Left renal pelvis (tissue), 4 donors: Measurements from ENCODE around the gene EVA1C. TPM values are rescaled to one million over a fixed set of nuclear protein-coding genes. Genes with fewer than 3 reads are reported as not detected.
"Not testable (repeated sequence)": the region's sequence is repeated elsewhere in the genome, so short reads cannot be mapped to it uniquely, and the experiment has no call there.

Experiments used
- DNase-seq, 4 donors: peaks; one replicate each; pipeline ENCODE4 v3.0.0-alpha.2; 2013; ENCODE audit warnings: low read depth in 4 of 4, low spot score in 3 of 4
- polyA plus RNA-seq, 4 donors: library from polyadenylated mRNA; unstranded; fragments of 120-200 nt; gene quantifications; one replicate each; pipeline ENCODE4 v1.2.1, GENCODE V29; 2013; ENCODE audit not compliant: insufficient read length in 4 of 4

The EVA1C gene
- 1 to 10 TPM; 1.3 to 3.9 (median 2.4) TPM for polyA plus RNA-seq

GRCh38 chr21:32412162-32413014, at the start of gene EVA1C:
Gene EVA1C, plus strand, starts transcription at chr21:32412706. Its CDS starts 148 bp downstream, at chr21:32412854.
- no peak for DNase-seq

GRCh38 chr21:32364387-32364786, 48.1 kb upstream of the EVA1C start:
- no peak for DNase-seq

DNA sequence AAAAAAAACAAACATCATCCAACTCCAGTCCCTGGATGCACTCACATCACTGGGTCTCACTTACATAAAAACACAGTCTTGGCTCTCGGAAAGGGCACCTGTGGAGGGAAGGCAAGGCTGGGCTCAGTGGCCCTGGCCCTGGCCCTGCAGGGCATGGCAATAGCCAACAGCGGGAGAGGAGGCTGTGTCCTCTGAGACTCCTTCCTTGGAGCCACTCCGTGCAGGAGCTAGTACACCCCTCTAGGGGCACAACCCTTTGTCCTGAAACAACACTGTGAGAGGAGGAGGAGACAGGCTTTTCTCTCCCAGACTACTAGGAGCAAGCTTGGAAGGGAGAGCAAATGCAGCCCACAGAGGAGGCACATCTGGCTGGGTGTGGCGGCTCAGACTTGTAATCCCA, 47.7 kb upstream of the EVA1C start:
- no peak for DNase-seq

DNA sequence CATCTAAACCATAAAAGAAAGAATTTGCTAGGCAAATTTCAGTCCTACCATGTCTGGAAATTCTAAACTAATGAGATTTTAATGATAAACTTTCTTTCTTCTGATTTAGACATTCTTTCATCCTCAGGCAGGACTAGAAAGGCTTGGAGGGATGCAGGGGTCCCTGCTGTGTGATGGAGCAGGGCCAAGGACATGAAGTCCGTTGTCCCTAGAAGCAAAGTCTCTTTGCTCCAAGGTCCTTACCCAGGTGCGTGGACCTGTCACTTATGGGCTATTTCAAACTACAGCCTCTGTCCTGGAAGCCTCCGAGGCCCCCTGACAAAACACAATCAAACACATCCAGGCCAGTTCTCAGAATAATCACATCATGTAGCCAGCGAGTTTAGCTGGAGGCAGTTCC, 46.3 kb upstream of the EVA1C start:
- no peak for DNase-seq

DNA sequence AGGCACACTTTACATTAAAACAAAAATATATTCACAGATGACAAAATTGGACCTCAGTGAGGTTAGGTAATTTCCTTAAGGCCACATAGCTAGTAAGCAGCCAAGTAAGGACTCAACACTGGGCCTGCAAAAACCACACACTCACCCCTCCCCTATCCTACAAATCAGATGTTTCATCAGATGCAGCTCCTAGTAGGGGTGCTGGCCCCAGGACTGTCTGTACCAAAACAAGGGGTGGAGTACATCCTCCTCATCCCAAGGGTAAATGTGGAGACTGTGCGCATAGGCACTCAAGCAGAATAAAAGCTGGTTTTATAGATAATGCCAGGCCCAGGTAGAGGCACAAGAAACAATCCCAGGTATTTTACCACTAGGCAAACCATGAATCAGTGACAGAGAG, 45.3 kb upstream of the EVA1C start:
- DNase-seq, result no peak

GRCh38 chr21:32368386-32368785, 44.1 kb upstream of the EVA1C start:
- no peak for DNase-seq

- not testable (repeated sequence) for DNase-seq
These were observed 43.5 kb upstream of the EVA1C start for GRCh38 chr21:32368961-32369360.

DNA sequence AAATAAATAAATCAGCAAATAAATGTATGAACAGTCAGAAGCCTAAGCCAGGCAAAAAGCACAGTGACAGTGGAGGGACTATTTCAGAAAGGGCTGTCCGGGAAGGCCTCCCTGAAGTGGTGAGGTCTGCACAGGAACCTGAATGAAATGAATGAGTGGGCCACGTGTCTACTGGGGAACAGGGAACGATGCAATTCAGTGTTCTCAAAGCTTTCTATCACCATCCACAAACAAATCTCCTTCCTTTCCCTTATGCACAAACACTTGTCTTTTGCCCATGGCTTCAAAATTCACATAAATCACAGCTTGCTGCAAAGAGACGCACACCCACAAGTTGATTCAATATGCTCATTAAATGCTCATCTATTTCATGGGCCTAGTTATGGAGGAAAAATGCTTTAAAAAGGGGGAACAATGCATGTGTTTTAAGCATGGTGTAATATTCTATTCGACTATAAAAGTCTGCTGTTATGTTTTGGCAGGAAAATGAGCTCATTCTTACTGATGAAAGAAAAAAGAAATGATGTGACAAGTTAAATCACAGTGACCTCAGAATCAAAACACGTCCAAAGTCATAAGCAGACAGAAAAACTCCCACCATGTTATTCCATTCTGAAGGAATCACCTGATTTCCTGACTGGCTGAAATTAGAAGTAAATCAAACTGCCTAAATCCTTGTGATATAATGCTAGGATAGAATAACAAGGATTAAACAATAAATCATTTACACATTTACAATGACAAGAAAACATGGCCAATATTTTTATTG, 41.3 kb upstream of the EVA1C start:
- DNase-seq, result no peak

- DNase-seq, result no peak
These were observed 40.6 kb upstream of the EVA1C start for GRCh38 chr21:32371913-32372314.

DNA sequence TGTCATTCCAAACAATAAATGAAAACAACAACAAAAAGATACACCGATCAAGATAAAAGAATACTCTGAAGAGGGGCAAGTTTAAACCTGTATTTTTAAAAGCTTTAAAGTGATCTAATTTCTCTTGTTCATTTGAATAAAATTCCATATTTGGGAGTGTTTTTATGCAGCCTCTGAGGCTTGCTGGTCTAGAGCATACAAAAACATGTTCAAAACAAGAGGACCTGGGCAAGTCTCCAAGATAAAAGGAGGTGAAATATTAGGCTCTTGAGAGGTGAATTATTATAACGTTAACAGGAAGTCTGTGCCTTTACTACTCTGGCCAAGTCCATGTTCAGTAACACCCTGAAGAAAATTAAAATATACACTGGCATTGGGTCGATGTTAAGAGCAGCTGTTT, 39.8 kb upstream of the EVA1C start:
- DNase-seq, result no peak

GRCh38 chr21:32377506-32377905, 35.0 kb upstream of the EVA1C start:
- no peak for DNase-seq

- DNase-seq, result no peak
These were observed 34.5 kb upstream of the EVA1C start for GRCh38 chr21:32377991-32378390.

GRCh38 chr21:32378956-32379355, 33.5 kb upstream of the EVA1C start:
- DNase-seq, result no peak

- no peak for DNase-seq
These were observed 31.6 kb upstream of the EVA1C start for GRCh38 chr21:32380940-32381339.

- no peak for DNase-seq
These were observed 30.9 kb upstream of the EVA1C start for GRCh38 chr21:32381571-32381970.

GRCh38 chr21:32382108-32382644, 30.3 kb upstream of the EVA1C start:
- no peak for DNase-seq

- no peak for DNase-seq
These were observed 28.7 kb upstream of the EVA1C start for GRCh38 chr21:32383812-32384211.

DNA sequence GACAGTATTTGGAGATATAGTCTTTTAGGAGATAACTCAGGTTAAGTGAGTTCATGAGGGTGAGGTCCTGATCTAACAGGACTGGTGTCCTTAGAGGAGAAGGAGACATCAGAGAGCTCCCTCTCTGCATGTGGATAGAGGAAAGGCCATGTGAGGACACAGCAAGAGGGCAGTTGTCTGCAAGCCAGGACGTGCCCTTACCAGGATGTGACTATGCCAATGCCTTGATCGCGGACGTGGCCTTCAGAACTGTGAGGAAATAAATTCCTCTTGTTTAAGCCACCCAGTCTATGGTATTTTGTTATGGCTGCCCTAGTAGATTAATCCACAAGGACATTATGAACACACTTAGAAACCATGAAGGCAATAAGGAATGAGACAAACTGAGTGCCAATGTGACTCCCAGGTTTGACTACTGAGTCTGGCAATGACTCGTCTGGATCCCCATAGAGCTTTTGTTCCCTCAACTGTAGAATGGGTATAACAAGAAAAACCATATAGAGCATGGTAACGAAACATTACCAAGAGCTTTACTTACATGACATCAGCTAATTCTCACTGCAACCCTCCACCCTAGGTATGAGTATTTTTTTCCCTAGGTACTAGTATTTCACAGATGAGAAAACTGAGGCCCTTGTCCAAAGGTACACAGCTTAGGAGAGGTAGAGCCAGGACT, 26.2 kb upstream of the EVA1C start:
- no peak for DNase-seq

DNA sequence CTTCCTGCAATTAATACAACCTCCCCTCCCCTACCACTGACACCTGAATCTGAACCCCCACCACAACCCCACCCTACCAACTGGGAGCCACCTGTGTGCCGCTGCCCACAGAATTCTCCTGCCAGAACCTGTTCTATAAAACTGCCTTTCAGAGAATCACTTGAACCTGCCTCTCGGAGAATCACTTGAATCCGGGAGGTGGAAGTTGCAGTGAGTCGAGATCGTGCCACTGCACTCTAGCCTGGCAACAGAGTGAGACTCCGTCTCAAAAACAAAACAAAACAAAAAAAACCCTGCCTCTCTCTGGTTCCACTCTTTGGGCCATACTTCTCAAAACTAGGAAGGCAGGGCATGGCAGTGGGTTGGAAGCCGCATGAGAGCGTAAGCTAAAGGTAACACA, 25.4 kb upstream of the EVA1C start:
- DNase-seq, result no peak

- DNase-seq, result no peak
These were observed 24.2 kb upstream of the EVA1C start for GRCh38 chr21:32388306-32388705.
